Naive B cell (primary cell): ENCODE measurements around the gene BCAS1. TPM values are rescaled to one million over a fixed set of nuclear protein-coding genes. Genes with fewer than 3 reads are reported as not detected.

Source experiments
- ATAC-seq, 2 donors: fragments of 150-1000 bp; cut with Tn5 transposase; 2 replicates each; pipeline ENCODE4 v1.10.0; 2021; ENCODE audit warnings: low read depth in 2 of 2, mild to moderate bottlenecking in 2 of 2, moderate library complexity in 2 of 2
- DNase-seq: peaks from one replicate; pipeline ENCODE4 v3.0.0; 2022
- H3K27ac Mint-ChIP-seq, 6 donors: one replicate each; pipeline ENCODE4 v1.8.0; 2020 to 2022; ENCODE audit warnings: mild to moderate bottlenecking in 6 of 6, mixed read lengths in 6 of 6, moderate library complexity in 5 of 6, inconsistent platforms in 2 of 6
- H3K27me3 Mint-ChIP-seq, 3 donors: one replicate each; pipeline ENCODE4 v1.8.0; 2021 to 2022; ENCODE audit warnings: mixed read lengths in 3 of 3, mild to moderate bottlenecking in 1 of 3
- H3K36me3 Mint-ChIP-seq, 2 donors: one replicate each; pipeline ENCODE4 v1.8.0; 2020 to 2022; ENCODE audit warnings: mixed read lengths in 2 of 2, inconsistent platforms in 1 of 2, mild to moderate bottlenecking in 1 of 2
- H3K4me1 Mint-ChIP-seq, 3 donors: one replicate each; pipeline ENCODE4 v1.8.0; 2020 to 2022; ENCODE audit warnings: mixed read lengths in 3 of 3, inconsistent platforms in 1 of 3, mild to moderate bottlenecking in 1 of 3, moderate library complexity in 1 of 3
- H3K4me3 Mint-ChIP-seq, 8 donors: one replicate each; pipeline ENCODE4 v1.8.0; 2020 to 2022; ENCODE audit warnings: mild to moderate bottlenecking in 8 of 8, mixed read lengths in 8 of 8, moderate library complexity in 8 of 8, inconsistent platforms in 2 of 8
- H3K9me3 Mint-ChIP-seq, 7 donors: one replicate each; pipeline ENCODE4 v1.8.0; 2020 to 2022; ENCODE audit warnings: mixed read lengths in 7 of 7, mild to moderate bottlenecking in 5 of 7, inconsistent platforms in 2 of 7, moderate library complexity in 1 of 7
- polyA plus RNA-seq, 6 donors: library from polyadenylated mRNA; unstranded; fragments of 300-500 nt; fragmentation: Illumina TruSeq; gene quantifications; one replicate each; pipeline ENCODE4 v1.2.3, GENCODE V29; 2021; ENCODE audit warnings: low read depth in 6 of 6

BCAS1 gene
- under 1 TPM in 2 of 6 donors, not detected in 4; 0.19 to 0.23 TPM for polyA plus RNA-seq

- Mint-ChIP-seq H3K4me1 (no peaks in the 10 kb centered on the region), H3K36me3 (no peaks in the 10 kb centered on the region), H3K4me3 (no peak within 1 kb of the TSS), H3K27me3 (no peaks in the 10 kb centered on the region), H3K27ac (no peak within 1 kb of the TSS), H3K9me3 (no peaks in the 10 kb centered on the region)
- ATAC-seq = no peak
- DNase-seq = no peak
These were observed at the start of gene BCAS1 for GRCh38 chr20:54070187-54070987. Gene BCAS1, minus strand, starts transcription at chr20:54070594. Its CDS starts 11,876 bp downstream, at chr20:54058718.

- H3K27me3 Mint-ChIP-seq = peaks cover 0 to 1% (median 0%) of the 10 kb centered on the region in 3 donors
- peak overlapping the region in 1 of 6 donors; percentile 41 for H3K27ac Mint-ChIP-seq
- H3K4me3 Mint-ChIP-seq = no peak overlapping the region
- no peaks in the 10 kb centered on the region for H3K9me3 Mint-ChIP-seq
- DNase-seq (no peak), ATAC-seq (no peak)
- no peaks in the 10 kb centered on the region for H3K36me3 Mint-ChIP-seq
- H3K4me1 Mint-ChIP-seq = peaks cover 3 to 5% (median 3%) of the 10 kb centered on the region in 3 donors
These were observed 49.4 kb upstream of the BCAS1 start for GRCh38 chr20:54119744-54120143.

DNA sequence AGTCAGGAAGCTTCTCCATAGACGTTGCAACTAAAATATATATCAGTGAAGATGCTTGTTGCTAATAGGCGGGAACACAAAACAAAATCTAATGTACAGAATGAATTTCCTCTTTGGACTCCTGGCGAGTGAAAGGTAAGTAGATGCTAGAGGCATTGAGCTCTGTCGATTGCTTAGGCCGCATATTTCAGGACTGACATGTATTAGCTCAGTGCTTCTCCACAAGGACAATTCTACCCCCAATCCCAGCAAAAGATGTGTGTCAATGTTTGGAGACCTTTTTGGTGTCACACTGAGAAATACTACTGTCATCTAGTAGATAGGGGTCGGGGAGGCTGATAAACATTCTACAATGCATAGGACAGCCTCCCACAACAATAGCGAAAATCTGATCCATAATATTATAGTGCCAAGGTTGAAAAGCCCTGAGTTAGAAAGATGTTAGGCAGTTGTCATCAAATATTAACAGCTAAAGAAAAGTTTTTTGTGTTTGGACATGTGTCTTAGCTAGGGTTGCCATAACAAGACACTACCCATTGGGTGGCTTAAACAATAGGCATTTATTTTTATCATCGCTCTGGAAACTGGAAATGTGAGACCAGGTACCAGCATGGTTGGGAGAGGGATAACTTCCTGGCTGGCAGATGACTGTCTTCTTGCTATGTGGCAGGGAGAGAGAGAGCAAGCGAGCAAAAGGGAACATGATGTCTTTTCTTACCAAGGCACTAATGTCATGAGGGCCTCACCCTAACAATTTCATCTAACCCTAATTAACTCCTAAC is 48.0 kb upstream of the BCAS1 start:
- Mint-ChIP-seq H3K36me3 (no peaks in the 10 kb centered on the region), H3K4me3 (no peak overlapping the region), H3K4me1 (peaks cover 3 to 5% (median 3%) of the 10 kb centered on the region in 3 donors), H3K27me3 (peaks cover 7 to 15% (median 11%) of the 10 kb centered on the region in 3 donors), H3K27ac (no peak overlapping the region), H3K9me3 (no peaks in the 10 kb centered on the region)
- no peak for ATAC-seq
- DNase-seq = no peak

- Mint-ChIP-seq H3K4me1 (no peaks in the 10 kb centered on the region), H3K4me3 (no peak overlapping the region), H3K36me3 (peaks cover 0 to 3% of the 10 kb centered on the region in 2 donors), H3K9me3 (peaks cover 0 to 3% (median 0%) of the 10 kb centered on the region in 7 donors), H3K27me3 (peaks cover 10 to 18% (median 14%) of the 10 kb centered on the region in 3 donors), H3K27ac (no peak overlapping the region)
- ATAC-seq (no peak), DNase-seq (no peak)
These were observed 46.3 kb upstream of the BCAS1 start for GRCh38 chr20:54116550-54117235.

- ATAC-seq = no peak
- DNase-seq = no peak
- H3K4me3 Mint-ChIP-seq = no peak overlapping the region
- H3K27ac Mint-ChIP-seq = no peak overlapping the region
- no peaks in the 10 kb centered on the region for H3K4me1 Mint-ChIP-seq
- H3K36me3 Mint-ChIP-seq = peaks cover 0 to 7% of the 10 kb centered on the region in 2 donors
- H3K9me3 Mint-ChIP-seq = peaks cover 0 to 7% (median 0%) of the 10 kb centered on the region in 7 donors
- H3K27me3 Mint-ChIP-seq = peaks cover 10 to 18% (median 14%) of the 10 kb centered on the region in 3 donors
These were observed 44.9 kb upstream of the BCAS1 start for GRCh38 chr20:54115172-54115854.

GRCh38 chr20:54114109-54114508 is 43.7 kb upstream of the BCAS1 start:
- no peaks in the 10 kb centered on the region for H3K4me1 Mint-ChIP-seq
- peaks cover 0 to 7% (median 0%) of the 10 kb centered on the region in 7 donors for H3K9me3 Mint-ChIP-seq
- ATAC-seq (no peak), DNase-seq (no peak)
- H3K27me3 Mint-ChIP-seq = peaks cover 10 to 18% (median 14%) of the 10 kb centered on the region in 3 donors
- H3K4me3 Mint-ChIP-seq = no peak overlapping the region
- H3K27ac Mint-ChIP-seq = no peak overlapping the region
- H3K36me3 Mint-ChIP-seq = peaks cover 0 to 7% of the 10 kb centered on the region in 2 donors

DNA sequence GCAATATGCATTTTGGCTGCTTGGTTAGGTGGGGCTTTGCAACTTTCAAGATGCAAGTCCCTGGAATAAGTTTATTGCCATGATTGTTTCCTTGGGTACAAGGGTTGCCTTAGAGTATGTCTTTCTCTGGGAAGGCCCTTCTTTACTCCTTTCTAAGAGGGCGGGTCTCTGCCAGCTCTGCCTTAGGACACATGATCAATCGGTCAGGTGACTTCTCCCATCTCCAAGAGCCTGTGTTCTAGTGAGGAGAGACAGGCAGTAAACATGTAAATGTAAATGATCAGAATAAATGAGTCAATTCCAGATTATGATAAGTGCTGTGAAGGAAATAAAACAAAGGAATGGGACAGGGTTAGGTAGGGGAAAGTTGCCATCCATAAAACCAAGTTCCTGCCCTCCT is 43.2 kb upstream of the BCAS1 start:
- Mint-ChIP-seq H3K4me1 (no peaks in the 10 kb centered on the region), H3K27me3 (peaks cover 10 to 18% (median 14%) of the 10 kb centered on the region in 3 donors), H3K9me3 (peaks cover 0 to 7% (median 0%) of the 10 kb centered on the region in 7 donors), H3K27ac (no peak overlapping the region), H3K36me3 (peaks cover 0 to 7% of the 10 kb centered on the region in 2 donors), H3K4me3 (no peak overlapping the region)
- DNase-seq = no peak
- ATAC-seq = no peak

DNA sequence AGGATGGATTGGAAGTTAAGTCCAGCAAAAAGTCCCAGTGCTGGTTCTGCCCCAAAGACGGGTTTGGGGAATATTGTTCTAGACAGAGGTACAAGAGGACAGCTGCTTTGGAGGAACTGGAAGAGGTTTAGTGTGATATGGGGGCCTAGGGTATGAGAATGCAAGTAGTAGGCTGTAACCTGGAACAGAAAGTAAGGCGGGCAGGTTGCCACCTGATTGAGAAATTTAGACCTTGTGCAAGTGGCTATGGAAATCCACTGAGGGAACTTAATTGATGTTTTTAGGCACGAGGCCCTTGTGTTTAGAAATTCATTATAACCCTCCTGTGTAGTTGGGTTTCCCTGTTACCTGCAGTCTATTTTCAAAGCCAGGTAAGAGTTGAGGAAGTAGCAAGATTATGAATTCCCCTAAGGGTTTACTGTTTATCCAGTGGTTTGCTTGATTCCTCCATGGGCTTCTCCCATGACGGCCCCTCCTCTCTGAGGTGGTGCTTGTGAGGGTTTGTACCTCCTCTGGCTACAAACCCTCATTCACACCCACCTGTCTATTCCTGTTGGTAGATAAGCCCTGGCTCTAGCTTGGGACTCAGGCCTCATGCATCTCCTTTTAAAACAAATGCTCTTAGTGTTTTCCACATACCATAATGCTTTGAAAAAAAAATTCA is 42.0 kb upstream of the BCAS1 start:
- Mint-ChIP-seq H3K9me3 (peaks cover 0 to 7% (median 0%) of the 10 kb centered on the region in 7 donors), H3K4me3 (no peak overlapping the region), H3K27ac (no peak overlapping the region), H3K36me3 (peaks cover 0 to 7% of the 10 kb centered on the region in 2 donors), H3K4me1 (no peaks in the 10 kb centered on the region), H3K27me3 (peaks cover 10 to 22% (median 18%) of the 10 kb centered on the region in 3 donors)
- ATAC-seq = no peak
- DNase-seq = no peak

- Mint-ChIP-seq H3K9me3 (peaks cover 0 to 7% (median 0%) of the 10 kb centered on the region in 7 donors), H3K27me3 (peaks cover 10 to 31% (median 18%) of the 10 kb centered on the region in 3 donors)
- ATAC-seq = no peak
These were observed 41.1 kb upstream of the BCAS1 start for GRCh38 chr20:54111460-54111859.

DNA sequence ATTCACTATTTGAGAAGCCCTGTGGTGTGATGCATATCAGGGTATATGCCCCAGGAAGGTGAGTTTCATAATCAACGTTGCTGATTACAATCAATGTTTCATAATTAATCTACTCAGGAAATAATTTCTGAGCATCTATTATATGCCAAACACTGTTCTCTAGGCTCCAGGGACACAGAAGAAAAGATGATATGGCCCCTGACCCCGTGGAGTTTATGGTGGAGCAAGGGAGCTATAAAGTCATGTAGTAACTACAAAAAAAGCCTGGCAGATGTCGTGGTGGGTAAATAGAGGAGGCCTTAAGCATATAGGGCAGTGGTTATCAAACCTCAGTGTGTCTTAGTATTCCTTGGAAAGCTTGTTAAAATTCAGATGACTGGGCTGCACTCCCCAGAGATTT is 40.1 kb upstream of the BCAS1 start:
- Mint-ChIP-seq H3K4me1 (no peaks in the 10 kb centered on the region), H3K9me3 (peaks cover 0 to 7% (median 0%) of the 10 kb centered on the region in 7 donors), H3K36me3 (peaks cover 0 to 7% of the 10 kb centered on the region in 2 donors), H3K27ac (no peak overlapping the region), H3K27me3 (peaks cover 10 to 32% (median 18%) of the 10 kb centered on the region in 3 donors), H3K4me3 (no peak overlapping the region)
- ATAC-seq = no peak
- DNase-seq = no peak

More at GRCh38 chr20:54111460-54111859, 41.1 kb upstream of the BCAS1 start:
- no peak for DNase-seq
- no peak overlapping the region for H3K27ac Mint-ChIP-seq
- no peaks in the 10 kb centered on the region for H3K4me1 Mint-ChIP-seq
- no peak overlapping the region for H3K4me3 Mint-ChIP-seq
- peaks cover 0 to 7% of the 10 kb centered on the region in 2 donors for H3K36me3 Mint-ChIP-seq

DNA sequence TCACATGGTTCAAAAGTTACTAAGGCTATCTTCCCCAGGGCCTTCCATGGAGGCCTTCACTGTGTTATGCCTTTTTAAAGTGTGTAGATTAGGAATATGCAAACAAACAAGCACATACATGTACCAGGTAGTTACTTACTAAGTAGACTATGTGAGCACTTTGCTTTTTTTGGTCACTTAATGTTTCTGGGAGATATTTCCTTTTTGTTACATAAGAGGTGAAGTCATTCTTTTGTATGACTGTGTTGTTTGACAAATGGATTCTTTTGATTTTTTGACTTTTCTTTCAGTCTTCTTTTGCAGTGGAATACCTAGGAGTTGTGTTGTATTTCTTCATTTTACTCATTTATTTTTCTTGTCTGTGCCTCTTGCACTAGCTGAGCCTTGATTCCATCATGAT is 39.6 kb upstream of the BCAS1 start:
- no peak for DNase-seq
- Mint-ChIP-seq H3K36me3 (peaks cover 0 to 7% of the 10 kb centered on the region in 2 donors), H3K4me3 (no peak overlapping the region), H3K4me1 (no peaks in the 10 kb centered on the region), H3K9me3 (peaks cover 0 to 7% (median 0%) of the 10 kb centered on the region in 7 donors), H3K27ac (no peak overlapping the region), H3K27me3 (peaks cover 10 to 32% (median 21%) of the 10 kb centered on the region in 3 donors)
- no peak for ATAC-seq

DNA sequence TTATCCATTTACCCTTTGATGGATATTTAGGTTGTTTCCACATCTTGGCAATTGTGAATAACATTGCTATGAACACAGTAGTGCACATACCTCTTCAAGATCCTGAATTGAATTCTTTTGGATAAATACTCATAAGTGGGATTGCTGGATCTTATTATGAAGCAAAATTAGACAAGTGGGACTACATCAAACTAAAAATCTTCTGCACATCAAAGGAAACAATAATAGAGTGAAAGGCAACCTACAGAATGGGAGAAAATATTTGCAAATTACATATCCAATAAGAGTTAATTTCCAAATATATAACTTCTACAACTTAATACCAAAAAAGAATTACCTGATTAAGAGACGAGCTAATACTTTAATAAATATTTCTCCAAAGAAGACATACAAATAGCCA is 38.4 kb upstream of the BCAS1 start:
- no peak overlapping the region for H3K4me3 Mint-ChIP-seq
- peaks cover 0 to 7% (median 0%) of the 10 kb centered on the region in 7 donors for H3K9me3 Mint-ChIP-seq
- ATAC-seq (no peak), DNase-seq (no peak)
- peaks cover 0 to 7% of the 10 kb centered on the region in 2 donors for H3K36me3 Mint-ChIP-seq
- H3K4me1 Mint-ChIP-seq = no peaks in the 10 kb centered on the region
- H3K27me3 Mint-ChIP-seq = peaks cover 12 to 30% (median 20%) of the 10 kb centered on the region in 3 donors
- no peak overlapping the region for H3K27ac Mint-ChIP-seq
